IMR-90 (cell line): Measurements from ENCODE around the gene TANGO2. TPM values are rescaled to one million over a fixed set of nuclear protein-coding genes. Genes with fewer than 3 reads are reported as not detected.

Source experiments
- ATAC-seq: fragments of 200-7000 bp; cut with Tn5 transposase; 2 replicates; pipeline ENCODE4 v1.9.1; 2020; ENCODE audit warnings: low read depth, mild to moderate bottlenecking, moderate library complexity
- BruUV-seq: library from RNA; stranded (reverse); fragments of 400-500 nt; replicated peaks from 2 replicates; lab custom pipeline; 2021; lab: Mats Ljungman, UMichigan
- CTCF ChIA-PET: fragments of 300-600 bp; formaldehyde crosslinking; extraction: SDS; loops from one replicate; lab custom pipeline; 2021; ENCODE audit warnings: antibody characterized with exemption; lab: Yijun Ruan, JAX
- POLR2A ChIA-PET: fragments of 300-600 bp; sonication (Branson Sonifier 250); formaldehyde crosslinking; loops from one replicate; lab custom pipeline; 2022; ENCODE audit warnings: antibody characterized with exemption; ENCODE audit not compliant: unreplicated experiment; lab: Charles Lee
- DNase-seq: peaks from one replicate; pipeline ENCODE4 v3.0.0; 2013
- H2AFZ ChIP-seq: replicated peaks from 2 replicates; pipeline ENCODE3; 2013; ENCODE audit warnings: low read length, mild to moderate bottlenecking; ENCODE audit not compliant: poor library complexity
- H2AK5ac ChIP-seq: 2 replicates; pipeline ENCODE4 v1.6.1; 2013; ENCODE audit warnings: low read depth, low read length, inconsistent platforms
- H2AK9ac ChIP-seq: replicated peaks from 2 replicates; pipeline ENCODE3; 2013; ENCODE audit warnings: mild to moderate bottlenecking, low read depth, low read length, moderate library complexity; ENCODE audit not compliant: poor library complexity
- H2BK120ac ChIP-seq: 2 replicates; pipeline ENCODE4 v1.6.1; 2013; ENCODE audit warnings: low read depth, low read length, inconsistent platforms
- H2BK15ac ChIP-seq: 3 replicates; pipeline ENCODE4 v1.6.1; 2013; ENCODE audit warnings: low read depth, low read length, inconsistent platforms
- H2BK20ac ChIP-seq: 2 replicates; pipeline ENCODE4 v1.6.1; 2013; ENCODE audit warnings: low read depth, mild to moderate bottlenecking, inconsistent platforms, low read length, moderate library complexity
- H2BK5ac ChIP-seq: 2 replicates; pipeline ENCODE4 v1.6.1; 2013; ENCODE audit warnings: mild to moderate bottlenecking, low read depth, low read length, inconsistent platforms; ENCODE audit not compliant: poor library complexity, severe bottlenecking
- H3K14ac ChIP-seq: replicated peaks from 2 replicates; pipeline ENCODE4 v1.6.1; 2013; ENCODE audit warnings: low read depth, low read length, inconsistent platforms
- H3K18ac ChIP-seq: 2 replicates; pipeline ENCODE4 v1.6.1; 2013; ENCODE audit warnings: low read depth, low read length, control low read depth
- H3K23ac ChIP-seq: 2 replicates; pipeline ENCODE4 v1.6.1; 2013; ENCODE audit warnings: low read depth, low read length, inconsistent platforms
- H3K27ac ChIP-seq: 2 replicates; pipeline ENCODE4 v1.5.1; 2013; ENCODE audit warnings: mild to moderate bottlenecking, control low read depth, low read length; ENCODE audit not compliant: insufficient read depth
- H3K27me3 ChIP-seq: 2 replicates; pipeline ENCODE4 v1.6.1; 2013; ENCODE audit warnings: low read length; ENCODE audit not compliant: control insufficient read depth, insufficient read depth
- H3K36me3 ChIP-seq: 2 replicates; pipeline ENCODE4 v1.6.1; 2013; ENCODE audit warnings: low read length, mixed read lengths; ENCODE audit not compliant: control insufficient read depth, insufficient read depth
- H3K4ac ChIP-seq: 2 replicates; pipeline ENCODE4 v1.6.1; 2013; ENCODE audit warnings: low read depth, low read length, inconsistent platforms
- H3K4me1 ChIP-seq: 2 replicates; pipeline ENCODE4 v1.6.1; 2013; ENCODE audit warnings: low read length, mixed read lengths; ENCODE audit not compliant: control insufficient read depth, insufficient read depth
- H3K4me2 ChIP-seq: 2 replicates; pipeline ENCODE4 v1.6.1; 2013; ENCODE audit warnings: low read depth, mild to moderate bottlenecking, control low read depth, low read length, moderate library complexity
- H3K4me3 ChIP-seq: 2 replicates; pipeline ENCODE4 v1.5.1; 2013; ENCODE audit warnings: low read depth, mild to moderate bottlenecking, control low read depth, low read length, moderate library complexity; ENCODE audit not compliant: insufficient read depth
- H3K56ac ChIP-seq: 2 replicates; pipeline ENCODE4 v1.6.1; 2013; ENCODE audit warnings: low read length, inconsistent platforms; ENCODE audit not compliant: insufficient read depth; ENCODE audit errors: extremely low read depth
- H3K79me1 ChIP-seq, 2 experiments: 2 replicates each; pipeline ENCODE4 v1.6.1; 2013; ENCODE audit warnings: low read length in 2 of 2, inconsistent platforms in 1 of 2, low read depth in 1 of 2
- H3K9ac ChIP-seq: 2 replicates; pipeline ENCODE4 v1.6.1; 2013; ENCODE audit warnings: low read depth, low read length, control low read depth
- H3K9me1 ChIP-seq: 2 replicates; pipeline ENCODE4 v1.6.1; 2013; ENCODE audit warnings: low read length, inconsistent platforms; ENCODE audit not compliant: insufficient read depth
- H3K9me3 ChIP-seq: 2 replicates; pipeline ENCODE4 v1.6.1; 2013; ENCODE audit warnings: low read length; ENCODE audit not compliant: control insufficient read depth, insufficient read depth
- H4K20me1 ChIP-seq: 2 replicates; pipeline ENCODE4 v1.6.1; 2013; ENCODE audit warnings: low read length, inconsistent platforms; ENCODE audit not compliant: insufficient read depth
- H4K5ac ChIP-seq: 2 replicates; pipeline ENCODE4 v1.6.1; 2013; ENCODE audit warnings: mild to moderate bottlenecking, low read depth, low read length, control low read depth
- H4K8ac ChIP-seq, 2 experiments: 2 replicates each; pipeline ENCODE4 v1.6.1; 2013; ENCODE audit warnings: low read depth in 2 of 2, low read length in 2 of 2, control low read depth in 1 of 2, inconsistent platforms in 1 of 2
- H4K91ac ChIP-seq: 2 replicates; pipeline ENCODE4 v1.6.1; 2013; ENCODE audit warnings: low read depth, low read length, inconsistent platforms; ENCODE audit not compliant: insufficient read depth
- CTCF ChIP-seq: conservative IDR thresholded peaks from 2 replicates; pipeline ENCODE4 v1.5.1; 2012; ENCODE audit warnings: mild to moderate bottlenecking, low read depth, low read length, improper control_type of control experiment
- ELK1 ChIP-seq: fragments of 150-350 bp; IDR thresholded peaks from 2 replicates; pipeline ENCODE4 v1.6.1; 2016; ENCODE audit warnings: low read depth, mild to moderate bottlenecking, low read length, moderate library complexity, borderline replicate concordance
- POLR2A ChIP-seq: IDR thresholded peaks from 2 replicates; pipeline ENCODE4 v1.6.1; 2012; ENCODE audit warnings: mild to moderate bottlenecking, low read depth, low read length
- RFX5 ChIP-seq: IDR thresholded peaks from 2 replicates; pipeline ENCODE4 v1.8.0; 2012; ENCODE audit warnings: low read depth, mild to moderate bottlenecking, low read length, moderate library complexity
- SMC3 ChIP-seq: fragments of 150-350 bp; IDR thresholded peaks from 2 replicates; pipeline ENCODE4 v1.6.1; 2016; ENCODE audit warnings: low read depth, mild to moderate bottlenecking, antibody characterized with exemption, low read length, moderate library complexity
- WGBS, 2 experiments: methylation state at CpG; one replicate each; pipeline versions ENCODE4 v1.1.5 to v1.1.7; 2013; ENCODE audit warnings: missing lambda C conversion rate in 2 of 2; ENCODE audit not compliant: insufficient read length in 1 of 2; ENCODE audit errors: extremely low coverage in 2 of 2; 5-methylcytosine and 5-hydroxymethylcytosine counted together
- dilution Hi-C: fragments of 300-500 bp; cut with HindIII; formaldehyde crosslinking; loops from one replicate; pipeline ENCODE4 v1.14.3; 2018; ENCODE audit warnings: low sequenced_read_pairs; ENCODE audit not compliant: unreplicated experiment
- in situ Hi-C: fragments of 300-500 bp; cut with MboI; formaldehyde crosslinking; loops from 3 replicates; pipeline ENCODE4 v1.14.3; 2019; ENCODE audit warnings: low sequenced_read_pairs, inconsistent platforms, mixed read lengths
- intact Hi-C: fragments of 100-400 bp; cut with micrococcal nuclease; formaldehyde crosslinking; loops from 2 replicates; pipeline ENCODE4 v1.10.0; 2022
- polyA plus RNA-seq, 3 experiments: library from polyadenylated mRNA; depleted of rRNA; stranded (reverse); fragments of >200 nt; gene quantifications; 2 replicates each; pipeline ENCODE4 v1.2.3, GENCODE V29; 2012; ENCODE audit warnings: low replicate concordance in 1 of 3
- total RNA-seq: library from RNA; depleted of rRNA; stranded (reverse); fragments of >200 nt; gene quantifications from 2 replicates; pipeline ENCODE4 v1.2.3, GENCODE V29; 2012

The TANGO2 gene
- total and polyA plus RNA-seq, 2 of the 4 experiments (the other 2 are of a cell fraction): 45.1 to 75.1 TPM

- TF ChIP-seq CTCF (no peak), POLR2A (no peak)
Observed at GRCh38 chr22:20002128-20002527, 18.8 kb upstream of the TANGO2 start (continued).

- DNase-seq (no peak), ATAC-seq (peak; percentile 15; the same call in 1 of the 2 replicates)
- no peak overlapping the region for H3K14ac ChIP-seq
- no peak overlapping the region for H3K4ac ChIP-seq
- H3K4me2 ChIP-seq: no peak overlapping the region
- no peak overlapping the region for H4K5ac ChIP-seq
- no peaks in the 10 kb centered on the region for H3K36me3 ChIP-seq
- H3K9ac ChIP-seq: no peak overlapping the region
- no peak overlapping the region for H2BK5ac ChIP-seq
- POLR2A ChIA-PET: interaction anchor here (0.6 kb wide), 1 partner anchor 46 kb away, joined by 3 read pairs; no protein-coding TSS in a partner anchor
- H3K79me1 ChIP-seq: no peaks in the 10 kb centered on the region
- intact Hi-C loops: no loop called here
- no peak overlapping the region for H3K4me3 ChIP-seq
- H3K27me3 ChIP-seq: peaks cover 5% of the 10 kb centered on the region
- H3K18ac ChIP-seq: no peak overlapping the region
- H3K4me1 ChIP-seq: peaks cover 9% of the 10 kb centered on the region; the same call in 1 of the 2 replicates
- TF ChIP-seq RFX5 (no peak), SMC3 (no peak), ELK1 (no peak)
- no peaks in the 10 kb centered on the region for H4K20me1 ChIP-seq
- H4K91ac ChIP-seq: no peak overlapping the region
- no peak overlapping the region for H3K27ac ChIP-seq
- no peak overlapping the region for H2AK5ac ChIP-seq
- peaks cover 1% of the 10 kb centered on the region; the same call in 1 of the 2 replicates for H3K9me3 ChIP-seq
- no peak overlapping the region for H2BK120ac ChIP-seq
- BruUV-seq: no TSS peak
- H2BK20ac ChIP-seq: no peak overlapping the region
- H2BK15ac ChIP-seq: no peak overlapping the region
- H3K9me1 ChIP-seq: no peaks in the 10 kb centered on the region
- H3K56ac ChIP-seq: no peak overlapping the region
- H3K23ac ChIP-seq: no peak overlapping the region
- CTCF ChIA-PET: interaction anchor here (0.6 to 1.0 kb wide), 2 partner anchors 8 to 416 kb away, joined by 3 to 5 read pairs; no protein-coding TSS in a partner anchor
- H4K8ac ChIP-seq: no peak overlapping the region
- in situ Hi-C loops: no loop called here
- H2AK9ac ChIP-seq: no peak overlapping the region
- no CpG with 5 or more reads among the region's 2 CpGs for WGBS, 2 experiments
- dilution Hi-C loops: no loop called here
- no peak overlapping the region for H2AFZ ChIP-seq
Observed at GRCh38 chr22:20002636-20003035, 18.3 kb upstream of the TANGO2 start.
